K562 treated with DMSO at 1 percent for 24 hours (cell line): ENCODE results near the gene ACADS. TPM values are rescaled to one million over a fixed set of nuclear protein-coding genes. Genes with fewer than 3 reads are reported as not detected.

Source experiments
- total RNA-seq: library from RNA; unstranded; fragments of 300-600 nt; gene quantifications from 2 replicates; pipeline ENCODE4 v1.2.3, GENCODE V29; 2022; ENCODE audit warnings: low read depth; ENCODE audit not compliant: insufficient read depth

ACADS gene
- 38.3 and 41.2 TPM in 2 replicates for total RNA-seq

GRCh38 chr12:120725659-120726509 lies at the start of gene ACADS:
Gene ACADS (plus strand): TSS chr12:120725826. CDS start chr12:120725886, 60 bp downstream.

GRCh38 chr12:120686690-120687577 lies 38.7 kb upstream of the ACADS start, which contains the start of gene MLEC:
Gene MLEC (plus strand): TSS chr12:120687149. CDS start chr12:120687297, 148 bp downstream.

GRCh38 chr12:120710031-120710804 lies 15.4 kb upstream of the ACADS start, which contains the start of gene UNC119B:
Gene UNC119B (plus strand): TSS chr12:120710458. CDS start chr12:120710475, 17 bp downstream.

Other genes with a start within 250 kb of the ACADS start
- 501 and 505 TPM in 2 replicates for gene DYNLL1, start 229.7 kb upstream of the ACADS start, total RNA-seq
- gene COQ5, start 196.7 kb upstream of the ACADS start, total RNA-seq, result 30.7 and 32.5 TPM in 2 replicates
- 127 and 132 TPM in 2 replicates for gene RNF10, start 191.5 kb upstream of the ACADS start, total RNA-seq
- gene POP5, start 144.4 kb upstream of the ACADS start, total RNA-seq, result 69.6 and 73.0 TPM in 2 replicates
- not detected in 2 replicates for gene CABP1, start 85.2 kb upstream of the ACADS start, total RNA-seq
- gene MLEC, start 38.7 kb upstream of the ACADS start, total RNA-seq, result 40.3 and 44.5 TPM in 2 replicates
- gene UNC119B, start 15.4 kb upstream of the ACADS start, total RNA-seq, result 24.3 and 30.0 TPM in 2 replicates
- gene SPPL3, start 178.5 kb downstream of the ACADS start, total RNA-seq, result 18.9 and 25.5 TPM in 2 replicates